Islet of Langerhans (tissue), 1 donor: ENCODE data around the gene CCM2.
"Not testable (repeated sequence)": the region's sequence is repeated elsewhere in the genome, so short reads cannot be mapped to it uniquely, and the experiment has no call there.

ENCODE experiments used
- FAIRE-seq: peaks from one replicate; lab custom pipeline; 2011; peaks lifted over from hg19 to GRCh38; lab: Jason Lieb, UNC

CCM2 gene

GRCh38 chr7:44982535-44982923 is 17.5 kb upstream of the CCM2 start:
- no peak for FAIRE-seq

GRCh38 chr7:44982970-44983369 is 17.0 kb upstream of the CCM2 start:
- no peak for FAIRE-seq

- no peak for FAIRE-seq
These were observed 16.1 kb upstream of the CCM2 start for GRCh38 chr7:44983742-44984477.

- FAIRE-seq = no peak
These were observed 15.6 kb upstream of the CCM2 start for GRCh38 chr7:44984478-44984758.

GRCh38 chr7:44985033-44985695 is 14.8 kb upstream of the CCM2 start:
- FAIRE-seq = no peak

- FAIRE-seq = no peak
These were observed 14.1 kb upstream of the CCM2 start for GRCh38 chr7:44985900-44986217.

- FAIRE-seq = no peak
These were observed 13.6 kb upstream of the CCM2 start for GRCh38 chr7:44986218-44987053.

- FAIRE-seq = no peak
These were observed 12.5 kb upstream of the CCM2 start for GRCh38 chr7:44987457-44987856.

- no peak for FAIRE-seq
These were observed 12.0 kb upstream of the CCM2 start for GRCh38 chr7:44987996-44988395.

GRCh38 chr7:44988701-44989100 is 11.3 kb upstream of the CCM2 start:
- no peak for FAIRE-seq

GRCh38 chr7:44989132-44989531 is 10.9 kb upstream of the CCM2 start:
- no peak for FAIRE-seq

GRCh38 chr7:44990109-44991023 is 9.6 kb upstream of the CCM2 start:
- no peak for FAIRE-seq

- FAIRE-seq = not testable (repeated sequence)
These were observed 7.8 kb upstream of the CCM2 start for GRCh38 chr7:44992004-44992795.

- FAIRE-seq = no peak
These were observed 5.0 kb upstream of the CCM2 start for GRCh38 chr7:44994877-44995554.

- FAIRE-seq = no peak
These were observed 4.2 kb upstream of the CCM2 start for GRCh38 chr7:44995555-44996493.

- FAIRE-seq = no peak
These were observed 1.7 kb upstream of the CCM2 start for GRCh38 chr7:44998153-44998871.

GRCh38 chr7:44999245-45000092 is 532 bp upstream of the CCM2 start:
- FAIRE-seq = no peak

- no peak for FAIRE-seq
These were observed 1.2 kb downstream of the CCM2 start for GRCh38 chr7:45001138-45001694.
